ENCODE data around the gene SORCS1.

- TF ChIP-seq CTBP1 (IDR thresholded peaks at IDR 0.05; ENCODE audit: borderline replicate concordance) (no peak), BHLHE40 (IDR thresholded peaks at IDR 0.05; ENCODE audit: borderline replicate concordance) (no peak), TARDBP (IDR thresholded peaks at IDR 0.05) (no peak), HDGF (IDR thresholded peaks at IDR 0.05; ENCODE audit: borderline replicate concordance) (no peak), ZNF384 (IDR thresholded peaks at IDR 0.05) (no peak), SP1 (IDR thresholded peaks at IDR 0.05) (no peak), ARNT (IDR thresholded peaks at IDR 0.05) (no peak)
Measured at GRCh38 chr10:106582291-106582690, 582.2 kb downstream of the SORCS1 start.

All from HEK293T (cell line).